ENCODE results near the gene ACTRT3.
A peak's percentile ranks its signal among the peaks of the same experiment; 100 is the strongest.
"Not testable (repeated sequence)": the region's sequence is repeated elsewhere in the genome, so short reads cannot be mapped to it uniquely, and the experiment has no call there.

Gene ACTRT3

GRCh38 chr3:169772305-169772896 lies 3.0 kb upstream of the ACTRT3 start:
- DNase-seq: peak in 1 of 2 donors; percentile 76

GRCh38 chr3:169771497-169772304 lies 2.3 kb upstream of the ACTRT3 start:
- DNase-seq: peak; percentile 69 to 93

GRCh38 chr3:169764882-169765612 lies 4.3 kb downstream of the ACTRT3 start, which contains the start of gene TERC:
Gene TERC (minus strand): TSS chr3:169765060.
- peak; percentile 96 to 97 for DNase-seq

- DNase-seq: peak; percentile 66 to 75
Observed at GRCh38 chr3:169764312-169764881, 5.0 kb downstream of the ACTRT3 start.

GRCh38 chr3:169760479-169760878 lies 8.9 kb downstream of the ACTRT3 start:
- no peak for DNase-seq

- DNase-seq: peak in 1 of 2 donors; percentile 42
Observed at GRCh38 chr3:169759256-169759655, 10.1 kb downstream of the ACTRT3 start.

GRCh38 chr3:169758359-169758994 lies 10.9 kb downstream of the ACTRT3 start:
- DNase-seq: no peak

- DNase-seq: no peak
Observed at GRCh38 chr3:169755488-169755887, 13.9 kb downstream of the ACTRT3 start.

GRCh38 chr3:169754711-169755110 lies 14.7 kb downstream of the ACTRT3 start:
- no peak for DNase-seq

GRCh38 chr3:169751875-169752274 lies 17.5 kb downstream of the ACTRT3 start:
- no peak for DNase-seq

GRCh38 chr3:169750665-169751064 lies 18.7 kb downstream of the ACTRT3 start:
- no peak for DNase-seq

- DNase-seq: no peak
Observed at GRCh38 chr3:169748670-169749069, 20.7 kb downstream of the ACTRT3 start.

- no peak for DNase-seq
Observed at GRCh38 chr3:169746924-169747323, 22.4 kb downstream of the ACTRT3 start.

- DNase-seq: peak in 1 of 2 donors; percentile 14
Observed at GRCh38 chr3:169744366-169745054, 24.9 kb downstream of the ACTRT3 start.

GRCh38 chr3:169739067-169739466 lies 30.3 kb downstream of the ACTRT3 start:
- DNase-seq: no peak

GRCh38 chr3:169731857-169732256 lies 37.5 kb downstream of the ACTRT3 start:
- DNase-seq: not testable (repeated sequence)

GRCh38 chr3:169722724-169723123 lies 46.6 kb downstream of the ACTRT3 start:
- DNase-seq: no peak

- not testable (repeated sequence) for DNase-seq
Observed at GRCh38 chr3:169718415-169718814, 50.9 kb downstream of the ACTRT3 start.
